Measurements from ENCODE around the gene BBX.

DNA sequence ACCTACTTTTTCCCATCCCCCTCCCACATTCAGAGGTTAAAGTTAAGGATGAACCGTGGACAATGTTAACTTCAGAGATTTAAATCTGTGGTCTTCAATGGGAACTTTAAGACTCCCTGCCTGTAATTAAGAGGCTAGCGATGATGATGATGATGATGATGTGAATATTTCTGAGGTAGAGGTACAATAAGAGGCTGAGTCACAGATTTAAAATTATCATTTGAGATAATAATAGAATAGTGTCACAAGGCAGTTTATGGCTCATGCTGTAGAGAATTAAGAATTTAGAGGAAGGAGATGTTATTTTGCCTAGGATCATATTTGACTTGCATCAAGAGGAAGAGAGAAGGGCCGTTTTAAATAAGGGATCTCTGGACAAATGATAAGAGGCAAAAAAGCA, 146.2 kb downstream of the BBX start:
- TF ChIP-seq CTCF (IDR thresholded peaks at IDR 0.05) (no peak), POLR2A (IDR thresholded peaks at IDR 0.05) (no peak)
